HepG2 (cell line): ENCODE measurements around the gene DLG4. TPM values are rescaled to one million over a fixed set of nuclear protein-coding genes. Genes with fewer than 3 reads are reported as not detected.

Source experiments
- BCL3 ChIP-seq: sonication (generic); formaldehyde crosslinking; IDR thresholded peaks from 2 replicates; pipeline ENCODE4 v1.5.1; 2020; ENCODE audit warnings: mild to moderate bottlenecking, missing genetic modification reagents, moderate library complexity
- GLMP ChIP-seq: sonication (generic); formaldehyde crosslinking; IDR thresholded peaks from 2 replicates; pipeline ENCODE4 v1.9.0; 2021; ENCODE audit warnings: missing genetic modification reagents, mild to moderate bottlenecking, borderline replicate concordance
- JDP2 ChIP-seq: sonication (generic); formaldehyde crosslinking; IDR thresholded peaks from 2 replicates; pipeline ENCODE4 v1.8.1; 2022; ENCODE audit warnings: missing genetic modification reagents, borderline replicate concordance
- MIER2 ChIP-seq: IDR thresholded peaks from 2 replicates; pipeline ENCODE4 v1.6.1; 2016; ENCODE audit warnings: missing biosample characterization, missing genetic modification reagents
- NFE2L2 ChIP-seq: fragments of 150-350 bp; IDR thresholded peaks from 2 replicates; pipeline ENCODE4 v1.6.1; 2014; ENCODE audit warnings: low read length
- NR2F2 ChIP-seq: IDR thresholded peaks from 2 replicates; pipeline ENCODE4 v1.6.1; 2012; ENCODE audit warnings: low read depth, inconsistent platforms, borderline replicate concordance
- SOX6 ChIP-seq, 2 experiments: fragments of 450-650 bp in 1 of 2; sonication (generic) in 1 of 2; formaldehyde crosslinking in 1 of 2; IDR thresholded peaks; 2 replicates each; pipeline versions ENCODE4 v1.4.0 to v1.6.1; 2017 to 2020; ENCODE audit warnings: antibody characterized with exemption in 1 of 2, mild to moderate bottlenecking in 1 of 2, missing genetic modification reagents in 1 of 2
- TOE1 ChIP-seq: sonication (generic); formaldehyde crosslinking; IDR thresholded peaks from 2 replicates; pipeline ENCODE4 v1.4.0; 2020; ENCODE audit warnings: mild to moderate bottlenecking, missing genetic modification reagents
- ZBTB26 ChIP-seq: IDR thresholded peaks from 2 replicates; pipeline ENCODE4 v1.6.1; 2016; ENCODE audit warnings: missing compliant biosample characterization, missing genetic modification reagents, borderline replicate concordance
- ZNF362 ChIP-seq: sonication (generic); formaldehyde crosslinking; IDR thresholded peaks from 2 replicates; pipeline ENCODE4 v1.4.0; 2020; ENCODE audit warnings: missing genetic modification reagents, mild to moderate bottlenecking, borderline replicate concordance
- ZNF543 ChIP-seq: sonication (generic); formaldehyde crosslinking; IDR thresholded peaks from 2 replicates; pipeline ENCODE4 v1.4.0; 2020; ENCODE audit warnings: mild to moderate bottlenecking, missing genetic modification reagents
- polyA plus RNA-seq, 8 experiments: library from polyadenylated mRNA; depleted of rRNA in 3 of 8; stranded (reverse) in 7 of 8; unstranded in 1 of 8; fragments of >200 nt; fragmentation: Illumina TruSeq in 4 of 8; extraction: Trizol in 4 of 8; gene quantifications; 2 replicates each; pipeline versions ENCODE4 v1.2.1 to v1.2.3, GENCODE V29; 2011 to 2016; ENCODE audit warnings: low read depth in 4 of 8, missing spikeins in 1 of 8, mixed read lengths in 1 of 8; ENCODE audit not compliant: insufficient read depth in 1 of 8
- total RNA-seq, 5 experiments: library from RNA; depleted of rRNA; stranded (reverse); fragments of >200 nt; fragmentation: Illumina TruSeq; extraction: Trizol; gene quantifications; 2 replicates each; pipeline ENCODE4 v1.2.3, GENCODE V29; 2016; ENCODE audit warnings: low read depth in 1 of 5
- TF ChIP-seq, protein P1 (sequence below): sonication (generic); formaldehyde crosslinking; IDR thresholded peaks from 2 replicates; pipeline ENCODE4 v1.4.0; 2020; ENCODE audit warnings: mild to moderate bottlenecking, missing genetic modification reagents
- TF ChIP-seq, protein P2 (sequence below): sonication (generic); formaldehyde crosslinking; IDR thresholded peaks from 2 replicates; pipeline ENCODE4 v1.5.0; 2020; ENCODE audit warnings: mild to moderate bottlenecking, missing genetic modification reagents, moderate library complexity
- TF ChIP-seq, protein P3 (sequence below): sonication (generic); formaldehyde crosslinking; IDR thresholded peaks from 2 replicates; pipeline ENCODE4 v1.4.0; 2020; ENCODE audit warnings: missing genetic modification reagents, borderline replicate concordance
- TF ChIP-seq, protein P4 (sequence below): sonication (generic); formaldehyde crosslinking; IDR thresholded peaks from 2 replicates; pipeline ENCODE4 v1.5.0; 2020; ENCODE audit warnings: mild to moderate bottlenecking, missing genetic modification reagents

DLG4 gene
- total and polyA plus RNA-seq, 2 of the 13 experiments (the other 11 are each of a cell fraction or from before 2014, with no cell fraction given), result 0.71 to 4.3 TPM

- TF ChIP-seq, protein P1, sequence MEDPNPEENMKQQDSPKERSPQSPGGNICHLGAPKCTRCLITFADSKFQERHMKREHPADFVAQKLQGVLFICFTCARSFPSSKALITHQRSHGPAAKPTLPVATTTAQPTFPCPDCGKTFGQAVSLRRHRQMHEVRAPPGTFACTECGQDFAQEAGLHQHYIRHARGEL (CRISPR knock-in tag), result peak; percentile 45; the same call in 1 of the 2 replicates
- TF ChIP-seq, protein P2, sequence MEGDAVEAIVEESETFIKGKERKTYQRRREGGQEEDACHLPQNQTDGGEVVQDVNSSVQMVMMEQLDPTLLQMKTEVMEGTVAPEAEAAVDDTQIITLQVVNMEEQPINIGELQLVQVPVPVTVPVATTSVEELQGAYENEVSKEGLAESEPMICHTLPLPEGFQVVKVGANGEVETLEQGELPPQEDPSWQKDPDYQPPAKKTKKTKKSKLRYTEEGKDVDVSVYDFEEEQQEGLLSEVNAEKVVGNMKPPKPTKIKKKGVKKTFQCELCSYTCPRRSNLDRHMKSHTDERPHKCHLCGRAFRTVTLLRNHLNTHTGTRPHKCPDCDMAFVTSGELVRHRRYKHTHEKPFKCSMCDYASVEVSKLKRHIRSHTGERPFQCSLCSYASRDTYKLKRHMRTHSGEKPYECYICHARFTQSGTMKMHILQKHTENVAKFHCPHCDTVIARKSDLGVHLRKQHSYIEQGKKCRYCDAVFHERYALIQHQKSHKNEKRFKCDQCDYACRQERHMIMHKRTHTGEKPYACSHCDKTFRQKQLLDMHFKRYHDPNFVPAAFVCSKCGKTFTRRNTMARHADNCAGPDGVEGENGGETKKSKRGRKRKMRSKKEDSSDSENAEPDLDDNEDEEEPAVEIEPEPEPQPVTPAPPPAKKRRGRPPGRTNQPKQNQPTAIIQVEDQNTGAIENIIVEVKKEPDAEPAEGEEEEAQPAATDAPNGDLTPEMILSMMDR (CRISPR knock-in tag), result 0 out of 2 replicates have a peak, but pooled peaks have one; percentile 26
- peak; percentile 86 for TF ChIP-seq ZBTB26 (CRISPR knock-in tag)
- TF ChIP-seq SOX6 (IDR thresholded peaks at IDR 0.05), result no peak
- peak; percentile 84 for TF ChIP-seq SOX6 (CRISPR knock-in tag; IDR thresholded peaks at IDR 0.05)
- TF ChIP-seq ZNF362, result peak; percentile 68
- peak; percentile 69; the same call in 1 of the 2 replicates for TF ChIP-seq JDP2 (CRISPR knock-in tag)
- TF ChIP-seq GLMP (CRISPR knock-in tag), result no peak
- TF ChIP-seq NFE2L2, result no peak
- TF ChIP-seq, protein P3, sequence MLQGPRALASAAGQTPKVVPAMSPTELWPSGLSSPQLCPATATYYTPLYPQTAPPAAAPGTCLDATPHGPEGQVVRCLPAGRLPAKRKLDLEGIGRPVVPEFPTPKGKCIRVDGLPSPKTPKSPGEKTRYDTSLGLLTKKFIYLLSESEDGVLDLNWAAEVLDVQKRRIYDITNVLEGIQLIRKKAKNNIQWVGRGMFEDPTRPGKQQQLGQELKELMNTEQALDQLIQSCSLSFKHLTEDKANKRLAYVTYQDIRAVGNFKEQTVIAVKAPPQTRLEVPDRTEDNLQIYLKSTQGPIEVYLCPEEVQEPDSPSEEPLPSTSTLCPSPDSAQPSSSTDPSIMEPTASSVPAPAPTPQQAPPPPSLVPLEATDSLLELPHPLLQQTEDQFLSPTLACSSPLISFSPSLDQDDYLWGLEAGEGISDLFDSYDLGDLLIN, result no peak
- peak; percentile 76; the same call in 1 of the 2 replicates for TF ChIP-seq MIER2
- peak; percentile 86; the same call in 1 of the 2 replicates for TF ChIP-seq ZNF543 (CRISPR knock-in tag)
- TF ChIP-seq NR2F2, result peak; percentile 86
- TF ChIP-seq, protein P4, sequence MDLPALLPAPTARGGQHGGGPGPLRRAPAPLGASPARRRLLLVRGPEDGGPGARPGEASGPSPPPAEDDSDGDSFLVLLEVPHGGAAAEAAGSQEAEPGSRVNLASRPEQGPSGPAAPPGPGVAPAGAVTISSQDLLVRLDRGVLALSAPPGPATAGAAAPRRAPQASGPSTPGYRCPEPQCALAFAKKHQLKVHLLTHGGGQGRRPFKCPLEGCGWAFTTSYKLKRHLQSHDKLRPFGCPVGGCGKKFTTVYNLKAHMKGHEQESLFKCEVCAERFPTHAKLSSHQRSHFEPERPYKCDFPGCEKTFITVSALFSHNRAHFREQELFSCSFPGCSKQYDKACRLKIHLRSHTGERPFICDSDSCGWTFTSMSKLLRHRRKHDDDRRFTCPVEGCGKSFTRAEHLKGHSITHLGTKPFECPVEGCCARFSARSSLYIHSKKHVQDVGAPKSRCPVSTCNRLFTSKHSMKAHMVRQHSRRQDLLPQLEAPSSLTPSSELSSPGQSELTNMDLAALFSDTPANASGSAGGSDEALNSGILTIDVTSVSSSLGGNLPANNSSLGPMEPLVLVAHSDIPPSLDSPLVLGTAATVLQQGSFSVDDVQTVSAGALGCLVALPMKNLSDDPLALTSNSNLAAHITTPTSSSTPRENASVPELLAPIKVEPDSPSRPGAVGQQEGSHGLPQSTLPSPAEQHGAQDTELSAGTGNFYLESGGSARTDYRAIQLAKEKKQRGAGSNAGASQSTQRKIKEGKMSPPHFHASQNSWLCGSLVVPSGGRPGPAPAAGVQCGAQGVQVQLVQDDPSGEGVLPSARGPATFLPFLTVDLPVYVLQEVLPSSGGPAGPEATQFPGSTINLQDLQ (CRISPR knock-in tag), result no peak
- peak; percentile 83; the same call in 1 of the 2 replicates for TF ChIP-seq TOE1 (CRISPR knock-in tag)
- peak; percentile 86; the same call in 1 of the 2 replicates for TF ChIP-seq BCL3 (CRISPR knock-in tag)
Observed at GRCh38 chr17:7156342-7156940, 63.2 kb downstream of the DLG4 start (continued).
